Muscle of back (tissue), 11 donors: ENCODE results near the gene AFAP1L1. TPM values are rescaled to one million over a fixed set of nuclear protein-coding genes. Genes with fewer than 3 reads are reported as not detected.

Experiments used
- DNase-seq, 3 donors: peaks; one replicate each; pipeline versions ENCODE4 v3.0.0 to v3.0.0-alpha.2; 2013
- polyA plus RNA-seq, 10 donors: library from polyadenylated mRNA; unstranded; fragments of 120-200 nt; gene quantifications; one replicate each; pipeline ENCODE4 v1.2.1, GENCODE V29; 2013; ENCODE audit not compliant: insufficient read length in 10 of 10

AFAP1L1 gene
- polyA plus RNA-seq, 10 donors, result 60.2 to 98.1 (median 87.5) TPM

DNA sequence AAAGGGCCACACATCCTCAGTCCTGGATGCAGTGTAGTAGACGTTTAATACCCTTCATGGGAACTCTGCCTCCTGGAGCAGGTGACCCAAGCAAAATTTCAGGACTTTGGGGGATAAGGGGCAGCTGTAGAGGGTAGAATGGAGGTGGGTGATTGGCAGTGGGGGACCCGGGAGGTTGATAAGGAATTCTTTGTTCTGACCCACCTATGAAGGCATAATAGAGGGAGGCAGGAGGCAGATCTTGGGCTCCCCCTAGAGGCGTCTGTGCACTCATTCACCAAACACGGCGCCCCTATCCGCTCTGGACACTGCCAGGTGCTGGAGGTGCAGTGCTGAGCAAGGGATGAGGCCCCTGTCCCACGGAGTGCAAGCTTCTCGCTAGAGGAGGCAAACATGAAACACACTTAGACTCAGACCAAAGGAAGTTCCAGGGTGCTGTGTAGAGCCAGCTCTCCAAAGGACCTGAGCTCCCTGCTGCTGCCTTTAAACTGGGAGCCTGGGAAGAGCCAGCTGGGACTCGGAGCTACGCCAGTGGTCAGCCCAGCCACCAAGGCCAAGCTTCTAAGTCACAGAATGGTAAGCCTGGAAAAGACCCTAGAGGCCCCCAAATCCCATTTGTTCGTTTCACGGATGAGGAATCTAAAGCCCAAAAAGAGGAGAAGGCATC is 99.8 kb downstream of the AFAP1L1 start:
- DNase-seq, result peak in 2 of 3 donors; percentile 36 to 59

DNA sequence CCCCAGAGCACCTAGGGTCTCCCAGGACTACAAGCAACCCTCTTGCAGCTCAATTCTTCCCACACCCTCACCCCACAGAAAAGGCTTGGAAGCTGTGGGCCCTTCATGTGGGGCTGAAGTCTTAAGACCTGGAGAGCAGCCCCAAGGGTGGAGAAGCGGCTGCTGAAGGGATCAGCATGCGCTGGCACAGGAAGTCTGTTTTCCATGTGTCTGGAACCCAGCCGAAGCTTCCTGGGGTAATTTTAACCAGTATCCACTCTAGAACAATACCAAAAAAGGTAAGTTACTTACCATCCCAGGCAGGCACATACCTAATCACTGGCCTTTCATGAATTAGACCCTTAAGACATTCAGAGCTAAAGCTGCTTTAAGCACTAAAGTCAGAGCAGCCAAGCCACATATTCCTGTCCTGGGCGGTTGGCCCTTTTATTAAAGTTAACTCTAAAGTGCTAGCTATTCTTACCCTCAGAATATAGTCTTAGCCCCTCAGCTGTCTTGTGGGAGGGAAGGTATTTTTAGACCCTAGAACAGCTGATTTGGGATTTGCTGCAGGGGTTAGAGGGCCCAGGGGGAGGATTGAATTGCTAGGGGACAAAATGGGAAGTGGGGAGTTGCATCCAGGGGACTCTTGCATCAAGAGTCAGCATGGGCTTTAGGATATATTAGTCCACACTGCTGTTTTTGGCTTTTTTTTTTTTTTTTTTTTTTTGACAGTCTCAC is 100.6 kb downstream of the AFAP1L1 start:
- DNase-seq, result peak in 1 of 3 donors; percentile 36

DNA sequence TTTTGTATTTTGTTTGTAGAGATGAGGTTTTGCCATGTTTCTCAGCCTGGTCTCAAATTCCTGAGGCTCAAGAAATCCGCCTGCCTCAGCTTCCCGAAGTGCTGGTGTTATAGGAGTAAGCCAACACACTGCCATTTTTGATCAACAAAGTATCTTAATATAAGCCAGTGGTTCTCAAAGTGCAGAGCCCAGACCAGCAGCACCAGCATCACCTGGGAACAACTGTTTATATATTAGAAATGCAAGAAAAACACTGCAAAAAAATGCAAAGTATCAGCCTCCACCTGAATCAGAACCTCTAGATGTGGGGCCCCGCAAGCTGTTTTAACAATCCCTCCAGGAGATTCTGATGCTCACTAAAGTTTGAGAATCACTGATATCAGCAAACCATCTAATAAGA is 101.3 kb downstream of the AFAP1L1 start:
- DNase-seq, result no peak

DNA sequence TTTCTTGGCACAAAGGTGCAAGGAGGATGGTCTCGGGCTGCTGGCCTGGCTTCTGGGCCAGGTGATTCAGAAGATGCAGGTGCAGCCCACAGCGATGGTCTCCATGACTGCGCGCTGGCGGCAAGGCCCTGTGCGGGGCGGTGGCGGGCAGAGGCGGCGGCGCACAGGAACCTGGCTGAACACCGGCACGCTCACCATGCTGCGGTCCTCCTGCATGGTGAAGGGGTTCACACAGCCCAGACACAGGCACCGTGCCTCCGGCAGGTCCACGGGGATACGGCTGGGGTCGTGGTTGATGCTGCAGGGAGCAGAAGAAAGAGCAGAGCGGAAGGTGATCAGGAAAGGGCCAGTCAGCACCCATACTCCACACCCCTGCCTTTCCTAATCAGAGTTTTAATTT is 102.6 kb downstream of the AFAP1L1 start:
- DNase-seq, result no peak

DNA sequence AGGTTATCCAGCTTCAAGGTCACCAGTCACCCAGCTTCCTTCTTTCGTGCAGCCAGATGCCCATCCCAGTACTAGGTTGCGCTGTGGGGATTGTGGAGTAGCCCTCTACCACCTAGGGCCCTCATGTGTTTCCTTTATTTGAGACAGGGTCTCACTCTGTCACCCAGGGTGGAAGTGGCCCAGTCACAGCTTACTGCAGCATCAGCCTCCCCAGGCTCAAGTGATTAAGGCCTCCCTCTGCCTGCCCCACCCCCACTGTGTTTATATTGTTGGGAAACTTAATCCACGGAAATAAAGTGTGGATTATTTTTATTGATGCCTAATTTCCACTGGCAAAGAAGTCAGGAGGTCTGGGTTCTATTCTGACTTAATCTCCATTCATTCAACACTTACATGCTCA is 103.1 kb downstream of the AFAP1L1 start:
- DNase-seq, result no peak

DNA sequence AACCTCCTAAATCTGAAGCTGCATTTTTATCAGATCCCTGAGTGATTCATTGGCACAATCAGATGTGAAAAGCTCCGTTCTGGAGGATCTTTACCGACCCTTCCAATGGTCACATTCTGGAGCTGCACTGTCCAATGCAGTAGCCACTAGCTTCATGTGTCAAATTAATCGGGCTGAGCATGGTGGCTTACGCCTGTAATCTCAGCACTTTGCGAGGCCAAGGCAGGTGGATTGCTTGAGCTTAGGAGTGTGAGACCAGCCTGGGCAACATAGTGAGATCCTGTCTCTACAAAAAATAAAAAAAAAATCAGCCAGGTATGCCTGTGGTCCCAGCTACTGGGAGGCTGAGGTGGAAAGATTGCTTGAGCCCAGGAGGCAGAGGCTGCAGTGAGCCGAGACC is 103.8 kb downstream of the AFAP1L1 start:
- DNase-seq, result no peak

DNA sequence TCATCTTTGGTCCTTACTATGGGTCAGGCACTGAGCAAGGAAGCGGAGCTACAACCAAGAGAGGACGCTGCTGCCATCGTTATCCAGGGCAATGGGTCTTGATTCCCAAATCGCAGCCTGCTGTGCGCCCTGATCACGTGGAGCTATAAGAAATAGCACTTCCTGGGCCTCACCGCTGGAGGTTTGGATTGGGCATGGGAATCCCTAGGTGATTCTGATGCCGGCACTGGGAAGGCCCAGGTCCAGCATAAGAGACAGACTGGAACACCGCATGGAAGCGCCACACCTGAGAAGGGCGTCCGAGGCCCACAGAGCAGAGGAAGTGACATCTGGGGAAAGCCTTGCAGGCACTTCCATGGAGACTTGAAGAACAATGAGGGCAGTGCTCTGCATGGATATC is 104.4 kb downstream of the AFAP1L1 start:
- no peak for DNase-seq

DNA sequence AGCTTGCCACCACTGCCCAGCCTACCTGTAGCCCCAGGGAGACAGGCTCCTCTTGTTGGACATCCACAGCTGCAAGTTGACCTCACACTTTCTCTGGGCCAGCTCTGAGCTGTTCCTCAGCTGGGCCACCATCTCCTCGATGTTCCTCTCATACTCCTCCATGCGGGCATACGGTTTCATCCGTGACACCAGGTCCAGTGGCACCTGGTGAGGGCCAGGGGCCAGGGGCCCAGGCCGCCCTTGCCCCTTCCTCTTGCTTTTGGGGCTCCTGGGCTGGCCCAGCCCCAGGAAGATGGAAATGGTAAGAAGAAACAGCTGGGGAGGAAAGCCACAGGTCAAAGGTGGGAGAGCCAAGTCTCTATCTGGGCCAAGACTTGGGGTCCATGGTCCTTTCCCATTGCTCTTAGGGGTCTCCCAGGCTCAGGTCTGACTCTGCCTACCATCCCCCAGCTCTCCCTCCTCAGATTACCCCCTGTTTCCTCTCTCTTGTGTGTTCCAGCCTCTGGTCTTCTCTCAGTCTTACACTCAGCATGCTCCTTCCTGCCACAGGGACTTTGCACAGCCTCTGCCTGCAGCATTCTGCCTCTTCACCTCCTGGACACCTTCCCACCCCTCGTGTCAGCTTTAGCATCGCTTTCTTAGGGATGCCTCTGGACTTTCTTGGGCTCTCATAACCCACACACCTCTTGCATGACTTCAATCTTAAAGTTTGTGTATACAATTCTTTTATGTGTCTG is 105.2 kb downstream of the AFAP1L1 start:
- DNase-seq, result no peak

DNA sequence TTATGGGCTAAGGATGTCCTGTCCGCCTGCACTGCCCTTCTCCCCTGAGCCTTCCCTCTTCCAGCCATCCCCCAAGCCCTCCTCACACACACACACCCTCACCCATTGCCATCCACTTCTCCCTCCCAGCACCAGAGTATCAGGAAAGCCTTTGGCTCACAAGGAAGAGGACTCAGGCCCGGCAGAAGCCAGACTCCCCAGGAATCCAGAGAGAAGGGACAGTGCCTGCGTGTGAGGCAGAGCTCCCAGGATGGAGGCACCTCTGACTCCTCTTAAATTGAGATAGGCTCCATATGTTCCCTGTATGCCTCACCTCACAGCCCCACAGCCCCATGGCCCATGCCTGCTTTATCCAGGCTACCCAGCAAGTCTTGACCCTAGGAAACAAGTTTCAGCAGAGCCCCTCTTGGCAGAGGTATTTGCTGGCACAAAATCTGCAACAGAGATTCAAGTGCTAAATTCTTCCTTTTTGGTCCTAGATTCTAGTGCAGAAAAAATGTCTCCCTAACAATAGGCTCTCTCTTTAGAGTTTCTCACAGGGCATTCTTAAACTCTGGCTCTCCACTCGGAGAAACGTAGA is 106.7 kb downstream of the AFAP1L1 start:
- no peak for DNase-seq

DNA sequence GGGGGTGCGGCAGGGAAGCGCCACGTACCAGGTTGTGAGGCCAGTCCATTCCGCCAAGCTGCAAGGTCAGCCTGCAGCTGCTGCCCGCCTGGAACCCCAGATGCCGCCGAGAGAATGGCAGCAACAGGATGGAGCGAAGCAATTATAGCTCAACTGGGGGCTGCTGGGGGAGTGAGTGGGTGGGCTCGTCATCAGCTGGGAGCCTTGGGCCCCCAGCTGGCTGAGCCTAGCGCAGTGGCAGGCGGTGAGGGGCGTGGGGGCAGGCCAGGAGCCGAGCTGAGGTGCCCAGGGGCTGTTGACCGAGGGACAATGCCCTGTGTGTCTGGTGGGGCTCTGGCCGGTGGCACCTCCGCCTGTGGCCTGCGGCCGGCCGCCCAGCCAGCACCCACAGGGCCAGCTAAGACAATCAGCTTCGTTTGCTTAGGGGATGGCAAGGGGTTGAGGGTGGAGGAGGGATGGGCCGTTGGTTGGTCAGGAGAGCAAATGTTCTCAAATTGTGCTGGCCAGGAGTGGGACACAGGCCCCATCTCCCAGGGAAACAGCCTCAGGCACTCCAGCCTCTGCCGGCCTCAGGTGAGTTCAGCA is 107.6 kb downstream of the AFAP1L1 start, which contains the start of gene IL17B:
TSS of gene IL17B (minus strand) at position 116 of the 585 bp plus-strand sequence. CDS start at position 49, 67 bp downstream.
- DNase-seq, result no peak

DNA sequence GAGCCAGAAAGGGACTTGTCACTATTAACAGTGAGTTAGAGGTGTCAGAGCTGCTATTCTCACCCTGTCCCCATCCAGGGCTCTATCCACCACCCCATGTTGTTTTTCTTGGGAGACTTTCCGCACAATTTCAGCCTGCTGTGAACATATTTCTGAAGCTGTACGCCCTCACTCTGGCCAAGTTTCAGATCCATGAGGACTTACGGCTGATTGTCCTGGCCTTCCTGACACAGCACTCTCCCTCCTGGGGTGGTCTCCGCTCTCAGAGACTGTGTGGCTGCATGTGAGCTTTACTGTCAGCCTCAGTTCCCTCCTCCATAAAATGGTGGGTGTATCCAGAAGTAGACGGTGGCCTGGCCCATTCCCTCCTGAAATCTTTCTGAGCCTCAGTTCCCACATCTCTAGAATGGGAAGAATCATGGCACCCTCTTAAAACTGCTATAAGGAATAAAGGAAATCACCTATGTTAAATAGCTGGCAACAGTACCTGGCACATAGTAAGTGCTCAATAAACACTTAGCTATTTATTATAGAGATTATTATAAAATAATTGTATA is 108.2 kb downstream of the AFAP1L1 start:
- no peak for DNase-seq

DNA sequence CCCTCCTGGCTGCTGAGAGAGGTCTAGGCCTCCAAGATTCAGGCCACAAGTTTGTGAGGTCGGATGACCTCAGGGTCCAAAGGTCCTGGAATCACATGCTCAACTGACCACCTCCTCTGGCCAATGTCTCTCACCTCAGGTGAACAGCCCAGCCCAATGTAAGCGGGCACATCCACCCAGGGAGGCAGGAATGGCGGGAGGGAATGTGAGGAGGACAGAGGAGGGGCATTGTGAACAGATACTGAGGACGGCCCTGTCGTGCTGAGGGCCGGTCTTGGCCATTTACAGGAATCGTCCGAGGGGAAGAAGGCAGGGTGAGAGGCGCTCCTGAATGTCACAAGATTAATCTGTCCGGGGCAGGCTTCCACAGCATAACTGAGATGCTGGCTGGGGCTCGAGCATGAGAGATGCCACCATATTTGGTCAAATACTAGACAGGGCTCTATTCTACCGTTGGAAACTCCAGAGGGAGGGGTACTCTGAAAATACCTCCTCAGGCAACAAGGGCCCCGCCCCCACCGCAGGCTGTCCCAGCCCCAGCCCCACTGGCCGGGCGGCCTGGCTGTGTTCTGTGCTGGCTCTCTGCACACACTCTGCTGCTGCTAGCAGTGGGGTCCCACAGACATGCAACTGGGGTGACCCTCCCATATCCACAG is 108.9 kb downstream of the AFAP1L1 start:
- peak in 1 of 3 donors; percentile 31 for DNase-seq

DNA sequence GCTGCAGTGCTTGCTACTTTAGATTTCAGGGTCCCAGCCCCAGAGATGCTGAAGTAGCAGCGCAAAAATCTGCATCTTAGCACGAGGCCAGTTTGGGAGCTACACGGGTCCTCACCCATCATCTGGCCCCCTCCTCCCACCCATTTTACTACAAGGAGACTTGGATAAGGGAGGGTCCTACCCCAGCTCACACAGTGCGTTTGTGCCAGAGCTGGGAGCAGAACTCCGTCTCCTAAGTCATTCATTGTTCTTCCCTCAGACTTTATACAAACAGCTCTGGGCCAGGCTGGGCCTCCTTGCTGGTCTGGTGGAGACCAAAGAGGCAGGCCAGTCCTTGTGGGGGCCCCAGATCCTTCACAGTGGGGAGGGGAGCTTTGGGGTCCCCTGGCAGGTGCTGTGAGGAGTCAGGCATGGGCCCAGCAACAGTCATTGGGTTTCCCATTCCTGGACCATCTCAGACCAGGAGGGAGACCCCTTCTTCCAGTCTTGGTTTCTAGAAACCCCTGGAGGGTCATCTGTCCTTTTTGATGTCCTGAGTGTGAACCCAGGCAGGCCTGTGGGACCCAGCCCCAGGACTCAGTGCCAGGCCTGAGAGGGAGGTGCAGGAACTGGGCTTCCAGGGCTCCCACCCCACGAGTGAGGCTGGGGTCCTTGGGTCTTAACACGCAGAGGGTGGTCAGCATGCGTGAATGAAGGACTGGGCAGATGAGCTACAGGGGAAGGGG is 109.8 kb downstream of the AFAP1L1 start:
- no peak for DNase-seq

DNA sequence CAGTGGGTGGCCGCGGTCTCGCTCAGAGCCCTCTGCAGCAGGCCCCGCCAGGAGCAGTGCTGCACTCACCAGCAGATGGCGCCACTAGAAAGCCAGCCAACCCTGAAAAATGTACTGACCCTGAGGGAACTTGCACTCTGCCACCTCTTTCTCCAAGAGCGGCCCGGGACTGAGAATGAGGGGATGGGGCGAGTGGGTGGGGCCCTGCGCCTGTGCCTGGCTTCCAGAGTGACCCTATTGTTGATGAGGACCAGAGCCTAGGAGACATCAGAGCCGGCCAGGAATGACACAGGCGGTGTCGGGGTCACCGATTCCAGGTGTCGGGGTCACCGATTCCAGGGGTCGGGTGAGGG is 110.3 kb downstream of the AFAP1L1 start:
- DNase-seq, result peak in 2 of 3 donors; percentile 80 to 87

DNA sequence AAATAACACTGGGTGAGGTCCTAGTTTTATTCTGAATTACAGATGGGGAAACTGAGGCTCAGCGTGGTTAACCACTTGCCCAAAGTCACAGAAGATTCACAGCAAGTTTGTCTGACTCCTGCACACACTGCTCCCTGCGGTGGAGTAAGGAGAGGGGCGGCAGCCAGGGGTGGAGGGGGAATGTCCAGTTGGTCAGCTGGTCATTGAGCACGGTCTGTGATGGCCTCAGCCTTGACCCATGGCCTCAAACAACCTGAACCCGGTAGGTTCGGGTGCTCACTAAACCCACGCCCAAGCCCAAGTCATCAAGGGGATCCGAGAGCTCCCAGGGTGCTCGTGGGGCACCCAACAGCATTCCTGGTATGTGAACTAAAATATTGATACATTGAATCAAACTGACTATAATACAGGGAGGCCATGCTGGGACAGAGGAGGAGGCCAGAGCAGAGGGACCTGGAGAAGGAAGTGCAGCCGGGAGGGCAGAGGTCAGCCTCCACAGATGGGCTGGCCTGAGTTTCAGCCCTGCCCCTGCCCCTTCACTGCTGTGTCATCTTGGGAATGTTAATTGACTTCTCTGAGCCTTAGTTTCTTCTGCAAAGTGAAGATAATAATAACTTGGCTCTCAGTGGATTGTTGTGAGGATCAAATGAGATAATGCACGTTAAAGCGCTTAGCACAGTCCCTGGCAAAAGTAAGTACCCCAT is 111.0 kb downstream of the AFAP1L1 start:
- DNase-seq, result no peak

DNA sequence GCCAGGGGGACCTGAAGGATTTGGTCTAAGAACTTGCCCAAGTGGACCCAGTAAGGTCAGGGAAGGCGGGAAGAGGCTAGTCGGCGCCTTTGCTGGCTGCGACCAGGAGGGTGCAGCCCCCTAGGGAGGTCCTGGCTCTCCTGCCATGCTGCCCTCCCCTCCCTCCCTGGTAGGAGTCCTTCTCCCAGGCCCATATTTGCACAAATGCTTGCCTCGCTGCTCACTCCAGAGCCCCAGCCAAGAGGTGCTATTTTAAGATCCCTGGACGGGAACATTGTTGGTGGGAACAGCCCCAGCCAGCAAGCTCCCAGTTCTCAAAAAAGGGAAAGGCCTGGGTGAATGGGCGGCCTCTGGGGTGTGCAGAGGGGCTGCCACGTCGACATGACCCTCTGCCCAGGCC is 111.7 kb downstream of the AFAP1L1 start:
- peak in 1 of 3 donors; percentile 64 for DNase-seq

DNA sequence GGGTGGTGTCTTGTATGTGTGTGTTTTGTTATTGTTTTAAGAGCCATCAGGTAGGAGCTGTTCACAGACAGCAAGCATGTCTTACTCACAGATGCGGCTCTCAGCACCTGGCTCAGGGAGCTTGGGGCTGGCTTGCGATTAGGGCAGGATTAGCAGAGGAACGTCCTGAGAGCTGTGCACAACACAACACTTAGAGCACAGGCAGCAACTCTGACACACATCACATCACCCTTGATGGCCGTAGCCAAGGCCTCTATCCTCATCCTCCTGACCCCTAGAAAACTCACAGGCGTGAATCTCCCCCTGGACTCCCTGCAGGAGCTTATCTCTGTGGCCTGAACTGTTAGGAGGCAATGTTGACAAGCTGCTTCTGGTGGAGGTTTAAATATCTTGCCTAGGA is 114.5 kb downstream of the AFAP1L1 start:
- DNase-seq, result no peak

DNA sequence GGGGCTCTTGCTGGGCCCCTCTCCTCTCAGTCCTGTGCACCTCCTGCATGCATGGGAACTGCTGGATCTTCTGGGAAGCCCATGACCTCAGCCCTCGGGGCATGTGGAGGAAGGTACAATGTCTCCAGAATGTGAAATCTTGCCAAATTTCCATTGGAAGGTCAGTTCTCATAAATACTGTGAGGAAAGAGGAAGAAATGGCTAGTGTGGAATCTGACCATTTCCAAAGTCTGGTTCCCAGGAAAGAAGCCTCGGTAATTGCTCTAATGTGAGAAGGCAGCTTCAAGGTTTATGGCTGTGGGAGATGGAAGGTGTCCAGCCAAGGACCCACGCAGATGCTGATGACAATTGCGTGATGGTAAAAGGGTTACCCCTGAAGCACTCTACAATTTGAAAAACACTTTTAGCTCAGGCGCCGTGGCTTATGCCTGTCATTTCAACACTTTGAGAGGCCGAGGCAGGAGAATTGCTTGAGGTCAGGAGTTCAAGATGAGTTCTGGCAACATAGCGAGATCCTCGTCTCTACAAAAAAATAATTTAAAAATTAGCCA is 115.5 kb downstream of the AFAP1L1 start:
- no peak for DNase-seq

DNA sequence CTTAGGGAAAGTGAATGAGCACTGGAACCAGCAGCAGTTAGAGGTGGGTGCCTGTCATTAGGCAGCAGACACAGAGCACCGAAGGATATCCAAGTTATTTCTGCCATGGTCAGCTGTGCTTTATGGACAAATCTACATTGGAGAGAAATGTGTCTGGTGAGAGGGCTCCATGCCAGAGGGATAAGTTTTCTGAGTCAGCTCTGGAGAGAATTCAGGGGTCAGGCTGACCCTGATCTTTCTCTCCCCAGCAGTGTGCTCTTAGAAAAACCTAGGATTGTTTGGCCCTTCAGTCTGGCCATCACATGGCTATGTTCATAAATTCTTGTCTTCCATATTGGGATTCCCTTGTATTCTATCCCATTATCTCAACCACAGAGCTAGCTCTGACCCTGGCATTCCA is 116.3 kb downstream of the AFAP1L1 start:
- no peak for DNase-seq
